IPS DF 6.9 (cell line): Measurements from ENCODE around the gene CAPN15.

Source experiments
- DNase-seq: peaks from one replicate; pipeline ENCODE4 v3.0.0-alpha.2; 2013; ENCODE audit warnings: low read depth, low spot score
- H3K27ac ChIP-seq: one replicate; pipeline ENCODE4 v1.5.1; 2013; ENCODE audit warnings: low read length, control low read depth
- H3K27me3 ChIP-seq: 2 replicates; pipeline ENCODE4 v1.6.1; 2013; ENCODE audit warnings: mild to moderate bottlenecking, low read length; ENCODE audit not compliant: control insufficient read depth, insufficient read depth
- H3K36me3 ChIP-seq: 2 replicates; pipeline ENCODE4 v1.6.1; 2013; ENCODE audit warnings: low read length; ENCODE audit not compliant: control insufficient read depth, insufficient read depth
- H3K4me1 ChIP-seq: 2 replicates; pipeline ENCODE4 v1.6.1; 2013; ENCODE audit warnings: low read length; ENCODE audit not compliant: control insufficient read depth, insufficient read depth
- H3K4me3 ChIP-seq: 2 replicates; pipeline ENCODE4 v1.5.1; 2013; ENCODE audit warnings: mild to moderate bottlenecking, low read length
- H3K9me3 ChIP-seq: 2 replicates; pipeline ENCODE4 v1.6.1; 2013; ENCODE audit warnings: low read length, inconsistent platforms; ENCODE audit not compliant: control insufficient read depth, insufficient read depth
- WGBS: extraction: QIAGEN DNeasy Blood & Tissue Kit; methylation state at CpG from one replicate; pipeline ENCODE4 v1.1.7; 2013; ENCODE audit warnings: mixed read lengths, missing lambda C conversion rate; ENCODE audit not compliant: insufficient read length, insufficient coverage; 5-methylcytosine and 5-hydroxymethylcytosine counted together

CAPN15 gene

GRCh38 chr16:548586-548985 lies 21.1 kb downstream of the CAPN15 start:
- DNase-seq, result no peak

GRCh38 chr16:549544-550263 lies 22.2 kb downstream of the CAPN15 start:
- no peak overlapping the region for H3K4me3 ChIP-seq
- H3K9me3 ChIP-seq, result no peaks in the 10 kb centered on the region
- no peak for DNase-seq
- no peaks in the 10 kb centered on the region for H3K27me3 ChIP-seq
- H3K27ac ChIP-seq, result no peak overlapping the region
- WGBS, result no CpG with 5 or more reads among the region's 54 CpGs
- H3K4me1 ChIP-seq, result no peaks in the 10 kb centered on the region; the same call in 1 of the 2 replicates
- peaks cover 24% of the 10 kb centered on the region; the same call in 1 of the 2 replicates for H3K36me3 ChIP-seq

More at GRCh38 chr16:548586-548985, 21.1 kb downstream of the CAPN15 start:
- no CpG with 5 or more reads among the region's 21 CpGs for WGBS
- Histone ChIP-seq H3K27me3 (no peaks in the 10 kb centered on the region), H3K9me3 (no peaks in the 10 kb centered on the region), H3K4me3 (no peak overlapping the region), H3K4me1 (no peaks in the 10 kb centered on the region; the same call in 1 of the 2 replicates), H3K36me3 (peaks cover 23% of the 10 kb centered on the region; the same call in 1 of the 2 replicates), H3K27ac (no peak overlapping the region)

GRCh38 chr16:551210-551609 lies 23.7 kb downstream of the CAPN15 start:
- DNase-seq, result no peak
- Histone ChIP-seq H3K4me3 (no peak overlapping the region), H3K27ac (no peak overlapping the region), H3K4me1 (no peaks in the 10 kb centered on the region; the same call in 1 of the 2 replicates), H3K27me3 (no peaks in the 10 kb centered on the region), H3K9me3 (no peaks in the 10 kb centered on the region), H3K36me3 (peaks cover 25% of the 10 kb centered on the region; the same call in 1 of the 2 replicates)
- no CpG with 5 or more reads among the region's 28 CpGs for WGBS

- no peak overlapping the region for H3K27ac ChIP-seq
- H3K36me3 ChIP-seq, result peaks cover 25% of the 10 kb centered on the region; the same call in 1 of the 2 replicates
- no peaks in the 10 kb centered on the region for H3K9me3 ChIP-seq
- H3K4me1 ChIP-seq, result no peaks in the 10 kb centered on the region; the same call in 1 of the 2 replicates
- no peak for DNase-seq
- no peak overlapping the region for H3K4me3 ChIP-seq
- no peaks in the 10 kb centered on the region for H3K27me3 ChIP-seq
- WGBS, result no CpG with 5 or more reads among the region's 35 CpGs
Observed at GRCh38 chr16:552171-552570, 24.7 kb downstream of the CAPN15 start.

- DNase-seq, result no peak
- Histone ChIP-seq H3K4me3 (no peak overlapping the region), H3K27ac (no peak overlapping the region), H3K4me1 (no peaks in the 10 kb centered on the region; the same call in 1 of the 2 replicates), H3K27me3 (no peaks in the 10 kb centered on the region; the same call in 1 of the 2 replicates), H3K9me3 (no peaks in the 10 kb centered on the region), H3K36me3 (peaks cover 20% of the 10 kb centered on the region; the same call in 1 of the 2 replicates)
- WGBS, result no CpG with 5 or more reads among the region's 33 CpGs
Observed at GRCh38 chr16:553601-554296, 26.2 kb downstream of the CAPN15 start.

GRCh38 chr16:554297-554621 lies 26.7 kb downstream of the CAPN15 start:
- Histone ChIP-seq H3K27ac (no peak overlapping the region), H3K4me3 (no peak overlapping the region), H3K36me3 (peaks cover 17% of the 10 kb centered on the region; the same call in 1 of the 2 replicates), H3K4me1 (peaks cover under 1% of the 10 kb centered on the region; the same call in 1 of the 2 replicates), H3K9me3 (no peaks in the 10 kb centered on the region), H3K27me3 (peaks cover 2% of the 10 kb centered on the region)
- no peak for DNase-seq
- no CpG with 5 or more reads among the region's 11 CpGs for WGBS

- H3K4me1 ChIP-seq, result peaks cover 1% of the 10 kb centered on the region; the same call in 1 of the 2 replicates
- no peaks in the 10 kb centered on the region for H3K9me3 ChIP-seq
- H3K27ac ChIP-seq, result no peak overlapping the region
- H3K27me3 ChIP-seq, result peaks cover 8% of the 10 kb centered on the region
- H3K4me3 ChIP-seq, result no peak overlapping the region
- no peak for DNase-seq
- H3K36me3 ChIP-seq, result peaks cover 17% of the 10 kb centered on the region; the same call in 1 of the 2 replicates
- no CpG with 5 or more reads among the region's 54 CpGs for WGBS
Observed at GRCh38 chr16:554640-555365, 27.3 kb downstream of the CAPN15 start.

- H3K27ac ChIP-seq, result no peak overlapping the region
- H3K9me3 ChIP-seq, result no peaks in the 10 kb centered on the region
- no peak overlapping the region for H3K4me3 ChIP-seq
- DNase-seq, result no peak
- peaks cover 9% of the 10 kb centered on the region for H3K27me3 ChIP-seq
- H3K36me3 ChIP-seq, result peaks cover 17% of the 10 kb centered on the region; the same call in 1 of the 2 replicates
- no CpG with 5 or more reads among the region's 32 CpGs for WGBS
- peaks cover 1% of the 10 kb centered on the region; the same call in 1 of the 2 replicates for H3K4me1 ChIP-seq
Observed at GRCh38 chr16:555528-556473, 28.3 kb downstream of the CAPN15 start.

GRCh38 chr16:556474-557173 lies 29.1 kb downstream of the CAPN15 start:
- no CpG with 5 or more reads among the region's 32 CpGs for WGBS

More at GRCh38 chr16:556474-557173, 29.1 kb downstream of the CAPN15 start:
- H3K27ac ChIP-seq, result no peak overlapping the region
- DNase-seq, result no peak
- H3K27me3 ChIP-seq, result peaks cover 14% of the 10 kb centered on the region
- H3K36me3 ChIP-seq, result peaks cover 13% of the 10 kb centered on the region; the same call in 1 of the 2 replicates
- no peak overlapping the region for H3K4me3 ChIP-seq
- peaks cover 1% of the 10 kb centered on the region; the same call in 1 of the 2 replicates for H3K4me1 ChIP-seq
- H3K9me3 ChIP-seq, result no peaks in the 10 kb centered on the region
